Liver (tissue), 9 donors: ENCODE measurements around the gene TUBGCP6. TPM values are rescaled to one million over a fixed set of nuclear protein-coding genes. Genes with fewer than 3 reads are reported as not detected.
A peak's percentile ranks its signal among the peaks of the same experiment; 100 is the strongest.

ENCODE experiments used
- DNase-seq: peaks from one replicate; pipeline ENCODE4 v3.0.0-alpha.2; 2017; ENCODE audit warnings: low spot score
- H3K27ac ChIP-seq, 2 donors: one replicate each; pipeline ENCODE4 v1.7.0; 2013; ENCODE audit warnings: inconsistent platforms in 2 of 2, low read length in 2 of 2, control low read depth in 1 of 2, low read depth in 1 of 2, mild to moderate bottlenecking in 1 of 2
- H3K27me3 ChIP-seq, 4 donors: one replicate each; pipeline versions ENCODE4 v1.6.1 to v1.7.0; 2013; ENCODE audit warnings: low read length in 3 of 4, inconsistent platforms in 1 of 4, mild to moderate bottlenecking in 1 of 4, moderate library complexity in 1 of 4; ENCODE audit not compliant: control insufficient read depth in 4 of 4, insufficient read depth in 4 of 4
- H3K36me3 ChIP-seq, 4 donors: one replicate each; pipeline versions ENCODE4 v1.6.1 to v1.7.0; 2013; ENCODE audit warnings: low read length in 3 of 4, mild to moderate bottlenecking in 3 of 4, low read depth in 1 of 4, moderate library complexity in 1 of 4; ENCODE audit not compliant: control insufficient read depth in 4 of 4, insufficient read depth in 3 of 4
- H3K4me1 ChIP-seq, 4 donors: one replicate each; pipeline versions ENCODE4 v1.6.1 to v1.7.0; 2013; ENCODE audit warnings: low read length in 3 of 4, mild to moderate bottlenecking in 3 of 4, moderate library complexity in 1 of 4; ENCODE audit not compliant: control insufficient read depth in 4 of 4, insufficient read depth in 4 of 4
- H3K4me3 ChIP-seq, 3 donors: one replicate each; pipeline versions ENCODE4 v1.6.1 to v1.7.0; 2013; ENCODE audit warnings: low read length in 3 of 3, control low read depth in 1 of 3, low read depth in 1 of 3, mild to moderate bottlenecking in 1 of 3
- H3K9ac ChIP-seq, 2 donors: one replicate each; pipeline ENCODE4 v1.7.0; 2013; ENCODE audit warnings: low read length in 2 of 2, mild to moderate bottlenecking in 2 of 2, moderate library complexity in 2 of 2, control low read depth in 1 of 2, low read depth in 1 of 2
- H3K9me3 ChIP-seq, 4 donors: one replicate each; pipeline versions ENCODE4 v1.6.1 to v1.7.0; 2013; ENCODE audit warnings: low read length in 3 of 4; ENCODE audit not compliant: control insufficient read depth in 4 of 4
- CTCF ChIP-seq: fragments of 150-350 bp; IDR thresholded peaks from 2 replicates; pipeline ENCODE4 v1.5.1; 2017; ENCODE audit warnings: improper control_type of control experiment, low read depth, low read length; ENCODE audit not compliant: missing input control
- EGR1 ChIP-seq, 2 donors: IDR thresholded peaks; 2 replicates each; pipeline ENCODE4 v1.6.1; 2016 to 2018; ENCODE audit warnings: antibody characterized with exemption in 2 of 2, low read depth in 2 of 2
- FOXA2 ChIP-seq: IDR thresholded peaks from 2 replicates; pipeline ENCODE4 v1.6.1; 2016; ENCODE audit warnings: antibody characterized with exemption
- HNF4A ChIP-seq, 2 donors: conservative IDR thresholded peaks; 2 replicates each; pipeline ENCODE4 v1.6.1; 2016; ENCODE audit warnings: antibody characterized with exemption in 2 of 2, mild to moderate bottlenecking in 2 of 2
- NR2F2 ChIP-seq: IDR thresholded peaks from 2 replicates; pipeline ENCODE4 v1.6.1; 2016; ENCODE audit warnings: antibody characterized with exemption
- RAD21 ChIP-seq, 2 donors: IDR thresholded peaks; 2 replicates each; pipeline ENCODE4 v1.6.1; 2016; ENCODE audit warnings: antibody characterized with exemption in 2 of 2, mild to moderate bottlenecking in 2 of 2
- RXRA ChIP-seq, 2 donors: IDR thresholded peaks; 2 replicates each; pipeline ENCODE4 v1.6.1; 2017 to 2018; ENCODE audit warnings: antibody characterized with exemption in 2 of 2, mild to moderate bottlenecking in 1 of 2
- SP1 ChIP-seq: IDR thresholded peaks from 2 replicates; pipeline ENCODE4 v1.6.1; 2018; ENCODE audit warnings: antibody characterized with exemption, mild to moderate bottlenecking
- YY1 ChIP-seq: IDR thresholded peaks from 2 replicates; pipeline ENCODE4 v1.6.1; 2016; ENCODE audit warnings: antibody characterized with exemption, mild to moderate bottlenecking
- WGBS: extraction: QIAGEN DNeasy Blood & Tissue Kit; methylation state at CpG from one replicate; pipeline ENCODE4 v1.1.7; 2013; 5-methylcytosine and 5-hydroxymethylcytosine counted together
- polyA plus RNA-seq, 2 donors: library from polyadenylated mRNA; stranded (reverse) in 1 of 2; unstranded in 1 of 2; fragments of 200-250 nt in 1 of 2; fragments of >200 nt in 1 of 2; fragmentation: Nextera tagmentation in 1 of 2; extraction: Ambion mirVana in 1 of 2; gene quantifications; one replicate each; pipeline versions ENCODE4 v1.2.1 to v1.2.3, GENCODE V29; 2013 to 2015
- total RNA-seq, 2 donors: library from RNA; depleted of rRNA; stranded (reverse); fragments of >200 nt; gene quantifications; one replicate each; pipeline ENCODE4 v1.2.3, GENCODE V29; 2014
- TF ChIP-seq, protein P1 (sequence below): IDR thresholded peaks from 2 replicates; pipeline ENCODE4 v1.6.1; 2016; ENCODE audit warnings: antibody characterized with exemption
- TF ChIP-seq, protein P2 (sequence below): IDR thresholded peaks from 2 replicates; pipeline ENCODE4 v1.6.1; 2016; ENCODE audit warnings: antibody characterized with exemption
- TF ChIP-seq, protein P3 (sequence below): IDR thresholded peaks from 2 replicates; pipeline ENCODE4 v1.6.1; 2016; ENCODE audit warnings: antibody characterized with exemption, mild to moderate bottlenecking
- donor health status: healthy.
- donor health status: healthy.
- donor health status: healthy.
- donor health status: healthy.
- donor health status: healthy.

Gene TUBGCP6
- total and polyA plus RNA-seq, 4 donors, result 9.3 to 31.7 (median 16.4) TPM

- Histone ChIP-seq H3K4me1 (peaks cover 41 to 72% (median 59%) of the 10 kb centered on the region in 4 donors), H3K9ac (no peak overlapping the region), H3K9me3 (no peaks in the 10 kb centered on the region), H3K27ac (peak overlapping the region; percentile 73 to 82), H3K27me3 (no peaks in the 10 kb centered on the region), H3K4me3 (peak overlapping the region; percentile 0 to 53 (median 43)), H3K36me3 (peaks cover 7 to 17% (median 11%) of the 10 kb centered on the region in 4 donors)
- DNase-seq, result peak; percentile 56
- WGBS, result 6% methylated on average over 42 of the region's 42 CpGs
- TF ChIP-seq, protein P1, sequence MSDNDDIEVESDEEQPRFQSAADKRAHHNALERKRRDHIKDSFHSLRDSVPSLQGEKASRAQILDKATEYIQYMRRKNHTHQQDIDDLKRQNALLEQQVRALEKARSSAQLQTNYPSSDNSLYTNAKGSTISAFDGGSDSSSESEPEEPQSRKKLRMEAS, result no peak
- TF ChIP-seq, protein P2, sequence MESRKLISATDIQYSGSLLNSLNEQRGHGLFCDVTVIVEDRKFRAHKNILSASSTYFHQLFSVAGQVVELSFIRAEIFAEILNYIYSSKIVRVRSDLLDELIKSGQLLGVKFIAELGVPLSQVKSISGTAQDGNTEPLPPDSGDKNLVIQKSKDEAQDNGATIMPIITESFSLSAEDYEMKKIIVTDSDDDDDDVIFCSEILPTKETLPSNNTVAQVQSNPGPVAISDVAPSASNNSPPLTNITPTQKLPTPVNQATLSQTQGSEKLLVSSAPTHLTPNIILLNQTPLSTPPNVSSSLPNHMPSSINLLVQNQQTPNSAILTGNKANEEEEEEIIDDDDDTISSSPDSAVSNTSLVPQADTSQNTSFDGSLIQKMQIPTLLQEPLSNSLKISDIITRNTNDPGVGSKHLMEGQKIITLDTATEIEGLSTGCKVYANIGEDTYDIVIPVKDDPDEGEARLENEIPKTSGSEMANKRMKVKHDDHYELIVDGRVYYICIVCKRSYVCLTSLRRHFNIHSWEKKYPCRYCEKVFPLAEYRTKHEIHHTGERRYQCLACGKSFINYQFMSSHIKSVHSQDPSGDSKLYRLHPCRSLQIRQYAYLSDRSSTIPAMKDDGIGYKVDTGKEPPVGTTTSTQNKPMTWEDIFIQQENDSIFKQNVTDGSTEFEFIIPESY, result no peak
- TF ChIP-seq EGR1 (IDR thresholded peaks at IDR 0.05; ENCODE audit: low read depth in 2 of 2), result peak in 1 of 2 donors; percentile 58
- peak; percentile 8 for TF ChIP-seq FOXA2
- TF ChIP-seq NR2F2, result peak; percentile 86
- TF ChIP-seq YY1, result no peak
- TF ChIP-seq, protein P3, sequence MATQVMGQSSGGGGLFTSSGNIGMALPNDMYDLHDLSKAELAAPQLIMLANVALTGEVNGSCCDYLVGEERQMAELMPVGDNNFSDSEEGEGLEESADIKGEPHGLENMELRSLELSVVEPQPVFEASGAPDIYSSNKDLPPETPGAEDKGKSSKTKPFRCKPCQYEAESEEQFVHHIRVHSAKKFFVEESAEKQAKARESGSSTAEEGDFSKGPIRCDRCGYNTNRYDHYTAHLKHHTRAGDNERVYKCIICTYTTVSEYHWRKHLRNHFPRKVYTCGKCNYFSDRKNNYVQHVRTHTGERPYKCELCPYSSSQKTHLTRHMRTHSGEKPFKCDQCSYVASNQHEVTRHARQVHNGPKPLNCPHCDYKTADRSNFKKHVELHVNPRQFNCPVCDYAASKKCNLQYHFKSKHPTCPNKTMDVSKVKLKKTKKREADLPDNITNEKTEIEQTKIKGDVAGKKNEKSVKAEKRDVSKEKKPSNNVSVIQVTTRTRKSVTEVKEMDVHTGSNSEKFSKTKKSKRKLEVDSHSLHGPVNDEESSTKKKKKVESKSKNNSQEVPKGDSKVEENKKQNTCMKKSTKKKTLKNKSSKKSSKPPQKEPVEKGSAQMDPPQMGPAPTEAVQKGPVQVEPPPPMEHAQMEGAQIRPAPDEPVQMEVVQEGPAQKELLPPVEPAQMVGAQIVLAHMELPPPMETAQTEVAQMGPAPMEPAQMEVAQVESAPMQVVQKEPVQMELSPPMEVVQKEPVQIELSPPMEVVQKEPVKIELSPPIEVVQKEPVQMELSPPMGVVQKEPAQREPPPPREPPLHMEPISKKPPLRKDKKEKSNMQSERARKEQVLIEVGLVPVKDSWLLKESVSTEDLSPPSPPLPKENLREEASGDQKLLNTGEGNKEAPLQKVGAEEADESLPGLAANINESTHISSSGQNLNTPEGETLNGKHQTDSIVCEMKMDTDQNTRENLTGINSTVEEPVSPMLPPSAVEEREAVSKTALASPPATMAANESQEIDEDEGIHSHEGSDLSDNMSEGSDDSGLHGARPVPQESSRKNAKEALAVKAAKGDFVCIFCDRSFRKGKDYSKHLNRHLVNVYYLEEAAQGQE, result peak; percentile 27
- no peak for TF ChIP-seq CTCF
- peak; percentile 95 to 97 for TF ChIP-seq RXRA (IDR thresholded peaks at IDR 0.05)
- TF ChIP-seq RAD21 (IDR thresholded peaks at IDR 0.05), result peak in 1 of 2 donors; percentile 64
- peak; percentile 90 for TF ChIP-seq SP1
- peak; percentile 91 to 94 for TF ChIP-seq HNF4A (conservative IDR thresholded peaks at IDR 0.05)
These were observed 48.9 kb upstream of the TUBGCP6 start for GRCh38 chr22:50293441-50294318.
